Measurements from ENCODE around the gene PGAM5. TPM values are rescaled to one million over a fixed set of nuclear protein-coding genes. Genes with fewer than 3 reads are reported as not detected.

Gene PGAM5
- total and polyA plus RNA-seq, 3 donors from 2014 or later = 37.2 to 48.0 (median 40.9) TPM

DNA sequence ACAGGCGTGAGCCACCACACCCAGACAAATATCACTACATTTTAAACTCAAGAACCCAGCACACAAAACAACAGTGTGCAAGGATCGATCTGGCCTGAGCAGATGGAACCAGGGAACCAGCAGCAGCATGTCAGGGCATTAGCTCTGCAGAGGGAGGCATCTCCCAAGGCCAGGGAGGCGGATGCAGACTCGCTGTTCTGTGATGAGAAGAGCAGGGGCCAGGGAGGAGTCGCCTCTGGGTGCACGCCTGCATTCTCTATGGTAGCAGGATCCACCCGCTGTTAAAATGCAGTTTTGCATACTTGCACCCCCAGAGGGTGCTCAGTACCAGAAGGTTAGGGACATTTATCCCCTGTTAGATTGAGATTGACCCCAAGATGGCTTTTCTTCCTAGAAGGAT lies 17.9 kb downstream of the PGAM5 start:
- no peak overlapping the region for H3K27ac ChIP-seq
- H3K36me3 ChIP-seq (ENCODE audit: low read depth, missing control alignments) = no peaks in the 10 kb centered on the region
- TF ChIP-seq, protein P1, sequence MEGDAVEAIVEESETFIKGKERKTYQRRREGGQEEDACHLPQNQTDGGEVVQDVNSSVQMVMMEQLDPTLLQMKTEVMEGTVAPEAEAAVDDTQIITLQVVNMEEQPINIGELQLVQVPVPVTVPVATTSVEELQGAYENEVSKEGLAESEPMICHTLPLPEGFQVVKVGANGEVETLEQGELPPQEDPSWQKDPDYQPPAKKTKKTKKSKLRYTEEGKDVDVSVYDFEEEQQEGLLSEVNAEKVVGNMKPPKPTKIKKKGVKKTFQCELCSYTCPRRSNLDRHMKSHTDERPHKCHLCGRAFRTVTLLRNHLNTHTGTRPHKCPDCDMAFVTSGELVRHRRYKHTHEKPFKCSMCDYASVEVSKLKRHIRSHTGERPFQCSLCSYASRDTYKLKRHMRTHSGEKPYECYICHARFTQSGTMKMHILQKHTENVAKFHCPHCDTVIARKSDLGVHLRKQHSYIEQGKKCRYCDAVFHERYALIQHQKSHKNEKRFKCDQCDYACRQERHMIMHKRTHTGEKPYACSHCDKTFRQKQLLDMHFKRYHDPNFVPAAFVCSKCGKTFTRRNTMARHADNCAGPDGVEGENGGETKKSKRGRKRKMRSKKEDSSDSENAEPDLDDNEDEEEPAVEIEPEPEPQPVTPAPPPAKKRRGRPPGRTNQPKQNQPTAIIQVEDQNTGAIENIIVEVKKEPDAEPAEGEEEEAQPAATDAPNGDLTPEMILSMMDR (IDR thresholded peaks at IDR 0.05) = no peak
- no peak for TF ChIP-seq POLR2A (IDR thresholded peaks at IDR 0.05)
- H3K27me3 ChIP-seq = no peaks in the 10 kb centered on the region
- no peaks in the 10 kb centered on the region for H3K4me1 ChIP-seq
- intact Hi-C loops (cut with DNase I; ENCODE audit: low total_unique reads) = no loop called here
- WGBS, 2 donors = 90 to 96% methylated on average over 3 to 7 of the region's 7 CpGs
- no peak for DNase-seq
- H3K4me3 ChIP-seq = no peak overlapping the region
- H3K9me3 ChIP-seq = no peaks in the 10 kb centered on the region

DNA sequence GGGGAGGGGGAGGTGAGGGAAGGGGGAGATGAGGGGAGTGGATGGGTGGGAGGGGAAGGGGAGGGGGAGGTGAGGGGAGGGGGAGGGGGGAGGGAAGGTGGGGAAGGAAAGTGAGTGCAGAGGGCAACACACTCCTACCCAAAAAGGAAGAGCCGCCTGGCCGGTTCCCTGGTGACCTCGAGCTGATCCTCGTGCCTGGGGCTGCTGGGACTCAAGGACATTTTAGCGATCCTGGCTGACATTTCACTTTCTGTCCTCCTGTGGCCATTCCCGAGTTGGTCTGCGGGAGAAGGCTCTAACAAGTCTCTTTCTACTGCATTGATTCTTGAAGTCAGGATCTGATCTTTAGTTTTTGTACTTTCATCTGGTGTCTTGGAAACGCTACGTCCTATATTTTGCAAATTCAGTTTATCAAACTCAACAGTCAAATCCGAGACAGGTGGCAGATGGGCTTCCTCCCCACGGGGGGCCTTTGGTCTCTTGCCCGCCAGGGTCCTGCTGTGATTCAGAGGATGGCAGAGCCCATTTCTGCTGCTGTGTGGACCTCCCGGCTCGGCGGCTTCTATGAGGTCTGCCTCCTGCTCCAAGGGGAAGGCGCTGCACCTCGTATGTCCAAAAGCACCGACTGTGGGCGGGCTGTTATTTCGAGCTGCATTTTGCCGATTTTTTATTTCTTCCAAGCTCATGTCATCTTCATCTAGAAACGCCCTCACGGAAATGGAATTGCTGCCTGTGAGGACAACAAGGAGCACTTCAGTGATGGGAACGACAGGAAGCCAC lies 19.1 kb downstream of the PGAM5 start:
- no peak for TF ChIP-seq POLR2A (IDR thresholded peaks at IDR 0.05)
- TF ChIP-seq, protein P1 (IDR thresholded peaks at IDR 0.05) = no peak
- Histone ChIP-seq H3K4me1 (no peaks in the 10 kb centered on the region), H3K27ac (no peak overlapping the region), H3K4me3 (no peak overlapping the region), H3K36me3 (ENCODE audit: low read depth, missing control alignments) (no peaks in the 10 kb centered on the region), H3K9me3 (no peaks in the 10 kb centered on the region), H3K27me3 (no peaks in the 10 kb centered on the region)
- WGBS, 2 donors = 71 to 79% methylated on average over 24 of the region's 24 CpGs
- intact Hi-C loops (cut with DNase I; ENCODE audit: low total_unique reads) = no loop called here
- no peak for DNase-seq

DNA sequence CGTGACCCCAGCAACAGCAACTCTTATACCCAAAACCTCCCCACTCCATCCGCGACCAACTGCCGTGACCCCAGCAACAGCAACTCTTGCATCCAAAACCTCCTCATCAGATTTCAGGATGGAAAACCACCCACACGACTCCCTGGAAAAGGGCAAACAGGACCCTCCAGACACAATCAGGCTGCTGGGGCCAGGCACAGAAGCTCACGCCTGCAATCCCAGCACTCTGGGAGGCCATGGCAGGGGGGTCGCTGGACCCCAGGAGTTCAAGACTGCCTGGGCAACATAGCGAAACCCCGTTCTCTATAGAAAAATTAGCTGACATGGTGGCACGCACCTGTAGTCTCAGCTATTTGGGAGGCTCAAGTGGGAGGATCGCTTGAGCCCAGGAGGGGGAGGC lies 19.7 kb downstream of the PGAM5 start:
- Histone ChIP-seq H3K27ac (no peak overlapping the region), H3K4me3 (no peak overlapping the region), H3K9me3 (no peaks in the 10 kb centered on the region), H3K36me3 (ENCODE audit: low read depth, missing control alignments) (no peaks in the 10 kb centered on the region), H3K27me3 (no peaks in the 10 kb centered on the region), H3K4me1 (no peaks in the 10 kb centered on the region)
- 86 to 94% methylated on average over 6 to 11 of the region's 11 CpGs for WGBS, 2 donors
- TF ChIP-seq POLR2A (IDR thresholded peaks at IDR 0.05) = no peak
- TF ChIP-seq, protein P1 (IDR thresholded peaks at IDR 0.05) = no peak
- intact Hi-C loops (cut with DNase I; ENCODE audit: low total_unique reads) = no loop called here
- no peak for DNase-seq

DNA sequence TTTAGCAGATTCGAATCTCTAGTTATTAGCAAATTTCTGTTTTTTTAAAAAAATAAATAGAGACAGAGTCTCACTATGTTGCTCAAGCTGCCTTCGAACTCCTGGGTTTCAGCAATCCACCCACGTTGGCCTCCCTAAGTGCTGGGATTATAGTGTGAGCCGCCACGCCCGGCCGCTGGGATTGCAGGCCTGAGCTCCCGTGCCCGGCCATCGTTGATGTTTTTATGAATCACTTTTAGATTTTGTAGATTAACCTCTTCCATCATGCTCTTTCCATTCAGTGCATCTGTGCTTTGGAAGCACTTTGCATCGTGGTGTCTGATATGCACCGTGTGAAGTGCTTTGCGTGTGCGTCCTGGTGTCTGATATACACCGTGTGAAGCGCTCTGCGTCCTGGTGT lies 20.9 kb downstream of the PGAM5 start:
- H3K36me3 ChIP-seq (ENCODE audit: low read depth, missing control alignments) = no peaks in the 10 kb centered on the region
- intact Hi-C loops (cut with DNase I; ENCODE audit: low total_unique reads) = no loop called here
- WGBS, 2 donors = 91 to 92% methylated on average over 17 of the region's 17 CpGs

More for the DNA sequence above, 20.9 kb downstream of the PGAM5 start:
- no peak for DNase-seq
- Histone ChIP-seq H3K27ac (no peak overlapping the region), H3K27me3 (no peaks in the 10 kb centered on the region), H3K9me3 (no peaks in the 10 kb centered on the region), H3K4me1 (no peaks in the 10 kb centered on the region), H3K4me3 (no peak overlapping the region)
- TF ChIP-seq, protein P1 (IDR thresholded peaks at IDR 0.05) = no peak
- TF ChIP-seq POLR2A (IDR thresholded peaks at IDR 0.05) = no peak
